Endothelial cell of umbilical vein (primary cell): ENCODE measurements around the gene ERBIN. TPM values are rescaled to one million over a fixed set of nuclear protein-coding genes. Genes with fewer than 3 reads are reported as not detected.

Source experiments
- BruUV-seq: library from RNA; stranded (reverse); fragments of 400-500 nt; replicated peaks from 2 replicates; lab custom pipeline; 2021; lab: Mats Ljungman, UMichigan
- CTCF ChIA-PET: fragments of 300-600, 350-600 bp; sonication (Branson Sonifier 250); formaldehyde crosslinking; loops from one replicate; lab custom pipeline; 2021; ENCODE audit warnings: antibody characterized with exemption, inconsistent platforms; lab: Charles Lee
- POLR2A ChIA-PET: fragments of 300-600, 350-600 bp; sonication (Branson Sonifier 250); formaldehyde crosslinking; loops from one replicate; lab custom pipeline; 2021; ENCODE audit warnings: antibody characterized with exemption, inconsistent platforms; lab: Charles Lee
- DNase-seq: peaks from one replicate; pipeline ENCODE4 v3.0.0-alpha.2; 2011; ENCODE audit warnings: low read depth, low spot score
- FAIRE-seq: peaks from 2 replicates; lab custom pipeline; 2011; peaks lifted over from hg19 to GRCh38; lab: Jason Lieb, UNC
- H2AFZ ChIP-seq: 2 replicates; pipeline ENCODE4 v1.6.0; 2012; ENCODE audit warnings: low read depth, low read length, control low read depth, inconsistent platforms
- H3K27ac ChIP-seq: 2 replicates; pipeline ENCODE4 v1.5.1; 2011; ENCODE audit warnings: low read depth, mild to moderate bottlenecking, control low read depth, low read length, moderate library complexity; ENCODE audit not compliant: insufficient read depth
- H3K27me3 ChIP-seq, 2 experiments: 2 replicates each; pipeline versions ENCODE4 v1.6.0 to v1.6.1; 2011; ENCODE audit warnings: low read length in 2 of 2, mixed read lengths in 1 of 2; ENCODE audit not compliant: control insufficient read depth in 2 of 2, insufficient read depth in 2 of 2
- H3K36me3 ChIP-seq, 2 experiments: 2 replicates in 1 of 2; 3 replicates in 1 of 2; pipeline ENCODE4 v1.5.1; 2011; ENCODE audit warnings: low read length in 2 of 2, mild to moderate bottlenecking in 1 of 2, moderate library complexity in 1 of 2; ENCODE audit not compliant: control insufficient read depth in 2 of 2, insufficient read depth in 2 of 2; ENCODE audit errors: extremely low read depth in 1 of 2
- H3K4me1 ChIP-seq: 3 replicates; pipeline ENCODE4 v1.5.1; 2011; ENCODE audit warnings: mild to moderate bottlenecking, low read length; ENCODE audit not compliant: control insufficient read depth, insufficient read depth; ENCODE audit errors: extremely low read depth
- H3K4me2 ChIP-seq: 2 replicates; pipeline ENCODE4 v1.6.1; 2011; ENCODE audit warnings: low read length, control low read depth, mixed read lengths; ENCODE audit not compliant: insufficient read depth
- H3K4me3 ChIP-seq, 3 experiments: fragments of 200-600 bp in 1 of 3; sonication (generic), shearing (Covaris generic) in 1 of 3; replicated peaks in 1 of 3; 2 replicates each; pipeline ENCODE4 v1.5.1; 2011 to 2016; ENCODE audit warnings: control low read depth in 3 of 3, low read length in 3 of 3, mild to moderate bottlenecking in 2 of 3, inconsistent platforms in 1 of 3, low read depth in 1 of 3, moderate library complexity in 1 of 3; ENCODE audit not compliant: insufficient read depth in 1 of 3
- H3K79me2 ChIP-seq: 2 replicates; pipeline ENCODE4 v1.6.0; 2012; ENCODE audit warnings: low read length, inconsistent platforms; ENCODE audit not compliant: control insufficient read depth, insufficient read depth
- H3K9ac ChIP-seq: replicated peaks from 2 replicates; pipeline ENCODE3; 2011; ENCODE audit warnings: low read length, control low read depth; ENCODE audit not compliant: insufficient read depth; ENCODE audit errors: extremely low read depth
- H3K9me1 ChIP-seq: replicated peaks from 3 replicates; pipeline ENCODE4 v1.6.0; 2011; ENCODE audit warnings: mild to moderate bottlenecking, low read length; ENCODE audit not compliant: control insufficient read depth, insufficient read depth; ENCODE audit errors: extremely low read depth
- H3K9me3 ChIP-seq: replicated peaks from 2 replicates; pipeline ENCODE4 v1.5.1; 2012; ENCODE audit warnings: low read length, inconsistent platforms; ENCODE audit not compliant: control insufficient read depth, insufficient read depth
- H4K20me1 ChIP-seq: replicated peaks from 2 replicates; pipeline ENCODE3; 2011; ENCODE audit warnings: mild to moderate bottlenecking, low read length; ENCODE audit not compliant: control insufficient read depth, insufficient read depth; ENCODE audit errors: extremely low read depth
- EZH2 ChIP-seq: IDR thresholded peaks from 2 replicates; pipeline ENCODE4 v1.6.1; 2012; ENCODE audit warnings: borderline replicate concordance, low read depth, mild to moderate bottlenecking, moderate library complexity, low read length, inconsistent platforms; ENCODE audit not compliant: severe bottlenecking
- FOS ChIP-seq: IDR thresholded peaks from 2 replicates; pipeline ENCODE4 v1.6.1; 2011; ENCODE audit warnings: mild to moderate bottlenecking, low read length, moderate library complexity, borderline replicate concordance; ENCODE audit not compliant: insufficient read depth
- GATA2 ChIP-seq: IDR thresholded peaks from 2 replicates; pipeline ENCODE4 v1.7.0; 2011; ENCODE audit warnings: low read depth, mild to moderate bottlenecking, moderate library complexity, mixed read lengths, low read length; ENCODE audit not compliant: insufficient read length, insufficient read depth
- JUN ChIP-seq: IDR thresholded peaks from 2 replicates; pipeline ENCODE4 v1.6.1; 2011; ENCODE audit warnings: borderline replicate concordance, low read depth; ENCODE audit not compliant: insufficient read length, insufficient read depth
- MYC ChIP-seq: IDR thresholded peaks from one replicate; pipeline ENCODE4 v1.6.1; 2011; ENCODE audit warnings: mild to moderate bottlenecking, low read depth, low read length
- POLR2A ChIP-seq: IDR thresholded peaks from 2 replicates; pipeline ENCODE4 v1.6.1; 2012; ENCODE audit warnings: low read depth, mild to moderate bottlenecking, control low read depth, low read length
- POLR2AphosphoS5 ChIP-seq: IDR thresholded peaks from 2 replicates; pipeline ENCODE4 v1.6.1; 2012; ENCODE audit warnings: low read depth, mild to moderate bottlenecking, control low read depth, low read length, moderate library complexity; ENCODE audit not compliant: insufficient read depth
- dilution Hi-C: fragments of 300-500 bp; cut with MboI; formaldehyde crosslinking; loops from one replicate; pipeline ENCODE4 v1.15.0; 2019; ENCODE audit warnings: low sequenced_read_pairs; ENCODE audit not compliant: extremely low pct_ligation_motif_present
- intact Hi-C: fragments of 100-400 bp; cut with micrococcal nuclease; formaldehyde crosslinking; loops from one replicate; pipeline ENCODE4 v1.10.0; 2022
- polyA plus RNA-seq, 4 experiments: library from polyadenylated mRNA; depleted of rRNA in 3 of 4; stranded (reverse) in 3 of 4; unstranded in 1 of 4; fragments of >200 nt; gene quantifications; 2 replicates each; pipeline versions ENCODE4 v1.2.1 to v1.2.3, GENCODE V29; 2011 to 2012; ENCODE audit warnings: missing spikeins in 1 of 4
- total RNA-seq: library from RNA; stranded (reverse); gene quantifications from 2 replicates; pipeline ENCODE4 v1.2.3, GENCODE V29; 2021
- TF ChIP-seq, protein P1 (sequence below): IDR thresholded peaks from 2 replicates; pipeline ENCODE4 v1.6.1; 2011; ENCODE audit not compliant: insufficient read depth, insufficient read length
- TF ChIP-seq, protein P2 (sequence below), 2 donors: IDR thresholded peaks; 1 replicate in 1 of 2; 2 replicates in 1 of 2; pipeline ENCODE4 v1.5.1; 2011; ENCODE audit warnings: low read length in 2 of 2, mild to moderate bottlenecking in 2 of 2, moderate library complexity in 2 of 2, control low read depth in 1 of 2, inconsistent platforms in 1 of 2, low read depth in 1 of 2; ENCODE audit not compliant: insufficient read depth in 1 of 2; ENCODE audit errors: extremely low read depth in 1 of 2

ERBIN gene
- total and polyA plus RNA-seq, 2 donors (not counting 3 experiments of a cell fraction or from before 2014, with no cell fraction given): 8.1 to 55.6 TPM

DNA sequence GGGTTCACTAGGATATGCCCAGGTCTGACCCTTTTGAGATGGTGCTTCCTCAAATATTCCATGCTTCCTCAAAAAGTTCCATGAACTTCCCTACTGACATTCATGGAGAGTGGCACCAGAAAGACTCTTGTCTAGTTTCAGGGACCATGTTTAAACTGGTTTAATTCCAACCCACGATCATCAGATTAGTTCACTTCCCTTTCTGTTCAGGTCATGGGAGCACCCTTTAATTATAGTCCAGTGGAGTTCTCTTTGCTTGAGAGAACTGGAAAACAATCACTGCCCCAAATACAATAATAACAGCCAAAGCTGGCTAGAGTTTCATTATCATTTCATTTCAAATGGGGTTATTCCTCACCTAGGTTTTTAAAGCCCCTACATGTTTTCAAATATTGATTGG lies 9.7 kb upstream of the ERBIN start:
- CTCF ChIA-PET: interaction anchor here (1.0 to 1.3 kb wide), 2 partner anchors 10 to 127 kb away, joined by 3 read pairs; partner anchors contain the start of gene ERBIN
- BruUV-seq: no TSS peak
- POLR2A ChIA-PET: no interaction called here
- Histone ChIP-seq H3K36me3 (no peaks in the 10 kb centered on the region), H3K9me1 (no peaks in the 10 kb centered on the region), H4K20me1 (no peaks in the 10 kb centered on the region), H3K9me3 (no peaks in the 10 kb centered on the region), H3K4me2 (no peak overlapping the region), H3K4me3 (no peak overlapping the region), H3K4me1 (no peaks in the 10 kb centered on the region), H3K9ac (no peak overlapping the region), H3K27ac (no peak overlapping the region), H3K79me2 (no peaks in the 10 kb centered on the region), H2AFZ (no peak overlapping the region), H3K27me3 (no peaks in the 10 kb centered on the region)
- TF ChIP-seq EZH2 (no peak), MYC (no peak), POLR2AphosphoS5 (no peak), JUN (no peak), POLR2A (no peak), GATA2 (no peak), FOS (no peak)
- TF ChIP-seq, protein P1, sequence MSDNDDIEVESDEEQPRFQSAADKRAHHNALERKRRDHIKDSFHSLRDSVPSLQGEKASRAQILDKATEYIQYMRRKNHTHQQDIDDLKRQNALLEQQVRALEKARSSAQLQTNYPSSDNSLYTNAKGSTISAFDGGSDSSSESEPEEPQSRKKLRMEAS: no peak
- TF ChIP-seq, protein P2, sequence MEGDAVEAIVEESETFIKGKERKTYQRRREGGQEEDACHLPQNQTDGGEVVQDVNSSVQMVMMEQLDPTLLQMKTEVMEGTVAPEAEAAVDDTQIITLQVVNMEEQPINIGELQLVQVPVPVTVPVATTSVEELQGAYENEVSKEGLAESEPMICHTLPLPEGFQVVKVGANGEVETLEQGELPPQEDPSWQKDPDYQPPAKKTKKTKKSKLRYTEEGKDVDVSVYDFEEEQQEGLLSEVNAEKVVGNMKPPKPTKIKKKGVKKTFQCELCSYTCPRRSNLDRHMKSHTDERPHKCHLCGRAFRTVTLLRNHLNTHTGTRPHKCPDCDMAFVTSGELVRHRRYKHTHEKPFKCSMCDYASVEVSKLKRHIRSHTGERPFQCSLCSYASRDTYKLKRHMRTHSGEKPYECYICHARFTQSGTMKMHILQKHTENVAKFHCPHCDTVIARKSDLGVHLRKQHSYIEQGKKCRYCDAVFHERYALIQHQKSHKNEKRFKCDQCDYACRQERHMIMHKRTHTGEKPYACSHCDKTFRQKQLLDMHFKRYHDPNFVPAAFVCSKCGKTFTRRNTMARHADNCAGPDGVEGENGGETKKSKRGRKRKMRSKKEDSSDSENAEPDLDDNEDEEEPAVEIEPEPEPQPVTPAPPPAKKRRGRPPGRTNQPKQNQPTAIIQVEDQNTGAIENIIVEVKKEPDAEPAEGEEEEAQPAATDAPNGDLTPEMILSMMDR (IDR thresholded peaks at IDR 0.05; ENCODE audit: extremely low read depth in 1 of 2, insufficient read depth in 1 of 2, low read depth in 1 of 2, low read length in 2 of 2): no peak
- intact Hi-C loops (no loop called here), dilution Hi-C loops (no loop called here)
- DNase-seq (no peak), FAIRE-seq (no peak)
